AG09309 (cell line): ENCODE measurements around the gene IL1F10.

ENCODE experiments used
- DNase-seq: peaks from one replicate; pipeline ENCODE4 v3.0.0-alpha.2; 2010; ENCODE audit warnings: low read depth
- H3K4me3 ChIP-seq: 2 replicates; pipeline ENCODE4 v1.5.1; 2011; ENCODE audit warnings: mild to moderate bottlenecking, low read depth, low read length, moderate library complexity; ENCODE audit not compliant: control insufficient read depth
- TF ChIP-seq, protein P1 (sequence below): IDR thresholded peaks from 2 replicates; pipeline ENCODE4 v1.5.1; 2011; ENCODE audit warnings: mild to moderate bottlenecking, low read depth, low read length, inconsistent platforms; ENCODE audit not compliant: insufficient read depth, control insufficient read depth; ENCODE audit errors: missing control alignments

IL1F10 gene

DNA sequence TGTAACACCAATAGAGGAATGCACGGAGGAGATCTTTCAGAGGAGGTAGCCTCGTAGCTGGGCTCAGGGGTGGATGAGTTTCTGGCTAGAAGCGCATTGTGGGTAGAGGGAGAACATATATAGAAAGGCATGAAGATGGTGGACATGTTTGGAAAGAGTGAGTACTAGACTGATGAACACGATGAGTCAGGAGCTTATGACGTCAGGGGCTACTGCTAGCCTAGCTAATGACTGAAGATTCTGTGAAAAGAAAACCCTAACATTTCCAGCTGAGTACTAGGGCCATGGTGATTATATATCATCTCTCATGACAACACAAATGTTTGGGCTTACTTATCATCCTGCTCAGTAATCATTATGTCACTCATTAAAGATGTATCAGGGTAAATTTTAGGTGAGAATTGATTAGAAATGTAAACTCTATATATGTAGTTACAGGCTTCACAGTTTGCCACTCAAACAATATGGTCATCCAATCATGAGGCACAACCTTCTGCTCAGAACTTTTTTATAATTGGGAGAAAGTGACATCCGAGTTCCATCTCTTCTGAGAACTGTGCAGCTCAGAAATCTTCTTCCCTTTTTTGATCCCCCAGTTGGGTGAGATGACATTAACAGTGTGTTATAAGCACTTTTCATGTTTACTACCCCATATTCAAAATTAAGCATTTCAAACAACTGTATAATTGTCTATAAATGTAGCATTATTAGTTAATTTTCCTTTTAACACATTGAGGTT lies 37.4 kb downstream of the IL1F10 start:
- no peak overlapping the region for H3K4me3 ChIP-seq
- TF ChIP-seq, protein P1, sequence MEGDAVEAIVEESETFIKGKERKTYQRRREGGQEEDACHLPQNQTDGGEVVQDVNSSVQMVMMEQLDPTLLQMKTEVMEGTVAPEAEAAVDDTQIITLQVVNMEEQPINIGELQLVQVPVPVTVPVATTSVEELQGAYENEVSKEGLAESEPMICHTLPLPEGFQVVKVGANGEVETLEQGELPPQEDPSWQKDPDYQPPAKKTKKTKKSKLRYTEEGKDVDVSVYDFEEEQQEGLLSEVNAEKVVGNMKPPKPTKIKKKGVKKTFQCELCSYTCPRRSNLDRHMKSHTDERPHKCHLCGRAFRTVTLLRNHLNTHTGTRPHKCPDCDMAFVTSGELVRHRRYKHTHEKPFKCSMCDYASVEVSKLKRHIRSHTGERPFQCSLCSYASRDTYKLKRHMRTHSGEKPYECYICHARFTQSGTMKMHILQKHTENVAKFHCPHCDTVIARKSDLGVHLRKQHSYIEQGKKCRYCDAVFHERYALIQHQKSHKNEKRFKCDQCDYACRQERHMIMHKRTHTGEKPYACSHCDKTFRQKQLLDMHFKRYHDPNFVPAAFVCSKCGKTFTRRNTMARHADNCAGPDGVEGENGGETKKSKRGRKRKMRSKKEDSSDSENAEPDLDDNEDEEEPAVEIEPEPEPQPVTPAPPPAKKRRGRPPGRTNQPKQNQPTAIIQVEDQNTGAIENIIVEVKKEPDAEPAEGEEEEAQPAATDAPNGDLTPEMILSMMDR: no peak
- DNase-seq: no peak

DNA sequence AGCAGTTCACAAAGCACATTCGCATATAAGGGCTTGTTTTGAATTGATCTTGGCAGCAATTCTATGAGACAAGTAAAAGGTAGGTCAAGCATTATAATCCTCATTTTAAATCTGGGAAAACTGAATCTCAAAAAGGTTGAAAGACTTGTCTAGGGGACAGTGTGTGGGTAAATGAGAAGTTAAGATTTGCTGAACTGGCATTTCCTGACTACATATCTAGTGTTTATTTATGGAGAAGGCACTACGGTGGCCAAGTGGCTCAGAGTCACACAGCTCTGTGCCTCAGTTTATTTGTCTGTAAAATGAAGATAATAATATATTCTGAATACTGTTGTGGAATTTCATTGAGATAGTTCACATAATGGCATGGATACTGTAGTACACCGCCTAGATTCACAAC lies 43.4 kb downstream of the IL1F10 start:
- TF ChIP-seq, protein P1: no peak
- H3K4me3 ChIP-seq: no peak overlapping the region

DNA sequence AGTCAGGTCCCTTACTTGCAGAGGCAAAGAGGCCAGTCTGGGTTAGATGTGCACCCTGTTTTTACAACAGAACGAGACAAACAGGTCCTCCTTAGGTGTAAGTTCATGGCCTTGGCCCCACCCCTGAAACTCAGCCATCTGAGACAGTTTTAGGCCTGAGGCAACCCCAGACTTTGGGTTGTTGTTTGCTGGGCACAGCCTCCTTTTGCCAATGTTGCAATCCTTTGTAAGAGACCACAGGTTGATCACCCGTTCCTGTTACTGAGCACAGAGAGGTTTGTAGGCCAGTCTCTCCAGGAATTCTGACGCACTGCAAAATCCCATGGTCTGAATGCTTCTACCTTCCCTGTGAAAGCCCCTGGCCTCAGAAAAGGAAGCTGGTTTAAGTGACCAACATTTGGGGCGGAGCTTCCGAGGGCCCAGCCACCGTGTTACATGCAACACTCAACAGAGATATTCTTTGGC lies 44.1 kb downstream of the IL1F10 start:
- TF ChIP-seq, protein P1: no peak
- no peak overlapping the region for H3K4me3 ChIP-seq
- no peak for DNase-seq

More for the DNA sequence above, 43.4 kb downstream of the IL1F10 start:
- DNase-seq: no peak

DNA sequence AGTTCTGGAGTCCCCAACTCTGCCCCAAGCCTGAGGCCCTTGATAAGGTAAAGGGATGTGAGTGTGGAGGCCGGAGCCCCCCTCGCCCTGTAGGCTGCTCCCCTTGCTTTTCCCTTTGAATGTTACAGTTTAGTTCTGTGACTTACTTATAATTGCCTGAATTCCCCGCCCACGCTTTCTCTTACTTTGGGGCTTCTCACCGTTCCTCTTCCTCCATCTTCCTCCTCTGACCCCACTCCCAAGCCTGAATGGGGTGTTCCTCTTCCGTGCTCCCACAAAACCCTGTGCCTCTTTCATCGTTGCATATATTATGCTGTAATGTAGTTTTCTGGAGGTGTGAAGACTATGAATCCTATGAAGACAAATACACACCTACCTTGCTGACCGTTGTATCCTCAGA lies 44.7 kb downstream of the IL1F10 start:
- no peak for DNase-seq
- TF ChIP-seq, protein P1: no peak
- H3K4me3 ChIP-seq: no peak overlapping the region

DNA sequence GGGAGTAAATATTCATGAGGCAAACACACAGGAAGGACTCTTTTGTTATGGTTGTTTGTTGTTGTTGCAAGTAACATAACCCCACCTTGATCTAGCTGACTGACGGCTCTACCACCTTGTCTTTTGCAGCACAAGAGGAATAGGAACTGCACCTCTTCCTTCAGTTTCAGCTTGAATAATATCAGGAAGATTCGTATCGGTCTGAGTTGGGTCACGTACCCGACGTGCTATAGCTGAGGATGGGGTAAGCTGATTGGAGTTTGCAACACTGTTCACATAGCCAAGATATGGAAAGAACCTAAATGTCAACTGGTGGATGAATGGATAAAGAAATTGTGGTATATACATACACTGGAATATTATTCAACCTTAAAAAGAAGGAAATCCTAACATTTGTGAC lies 45.1 kb downstream of the IL1F10 start:
- no peak for DNase-seq
- TF ChIP-seq, protein P1: no peak
- no peak overlapping the region for H3K4me3 ChIP-seq

DNA sequence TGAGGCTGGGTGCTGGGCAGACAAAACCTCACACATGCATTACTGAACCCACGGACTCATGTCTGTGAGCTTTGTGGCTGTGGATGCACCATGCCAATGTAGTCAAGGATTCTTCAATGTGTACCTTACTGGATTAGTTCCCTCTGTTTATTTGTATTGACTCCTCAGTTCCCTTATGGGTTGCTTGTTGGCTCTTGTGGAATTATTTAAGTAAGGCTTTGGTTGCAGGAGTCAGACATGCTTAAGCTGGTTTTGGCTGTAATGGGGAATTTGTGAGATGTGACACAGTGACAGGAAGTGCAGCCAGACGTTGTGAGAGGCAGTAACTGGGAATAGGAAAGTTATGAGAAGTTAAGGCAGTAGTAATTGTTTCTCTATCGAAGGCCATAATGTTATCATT lies 46.0 kb downstream of the IL1F10 start:
- DNase-seq: no peak
- H3K4me3 ChIP-seq: no peak overlapping the region
- TF ChIP-seq, protein P1: no peak
